Muscle of leg (tissue), 11 donors: ENCODE results near the gene MKNK1. TPM values are rescaled to one million over a fixed set of nuclear protein-coding genes. Genes with fewer than 3 reads are reported as not detected.

Experiments
- DNase-seq: peaks from one replicate; pipeline ENCODE4 v3.0.0; 2013
- H3K27ac ChIP-seq: one replicate; pipeline ENCODE4 v1.5.1; 2013; ENCODE audit warnings: mild to moderate bottlenecking, low read length, control low read depth
- H3K27me3 ChIP-seq: one replicate; pipeline ENCODE4 v1.6.1; 2013; ENCODE audit warnings: low read length; ENCODE audit not compliant: control insufficient read depth, insufficient read depth
- H3K36me3 ChIP-seq: one replicate; pipeline ENCODE4 v1.6.1; 2013; ENCODE audit warnings: low read length; ENCODE audit not compliant: control insufficient read depth, insufficient read depth
- H3K4me1 ChIP-seq: one replicate; pipeline ENCODE4 v1.6.1; 2013; ENCODE audit warnings: low read length; ENCODE audit not compliant: control insufficient read depth, insufficient read depth
- H3K4me3 ChIP-seq: one replicate; pipeline ENCODE4 v1.5.1; 2013; ENCODE audit warnings: low read length, control low read depth
- H3K9me3 ChIP-seq: replicated peaks from 2 replicates; pipeline ENCODE4 v1.6.1; 2013; ENCODE audit warnings: low read depth, low read length; ENCODE audit not compliant: control insufficient read depth
- WGBS: methylation state at CpG from one replicate; pipeline ENCODE4 v1.1.5; 2013; ENCODE audit warnings: missing lambda C conversion rate; ENCODE audit not compliant: insufficient coverage; 5-methylcytosine and 5-hydroxymethylcytosine counted together
- polyA plus RNA-seq, 8 donors: library from polyadenylated mRNA; unstranded; fragments of 120-200 nt; gene quantifications; one replicate each; pipeline versions ENCODE4 v1.2.1 to v1.2.3, GENCODE V29; 2013; ENCODE audit warnings: inconsistent platforms in 1 of 8, low replicate concordance in 1 of 8; ENCODE audit not compliant: insufficient read length in 8 of 8, insufficient read depth in 1 of 8
- total RNA-seq: library from RNA; stranded (reverse); fragments of 120-200 nt; gene quantifications from one replicate; pipeline ENCODE4 v1.2.4, GENCODE V29; 2013

The MKNK1 gene
- total and polyA plus RNA-seq, 9 donors = 19.3 to 32.5 (median 28.4) TPM

DNA sequence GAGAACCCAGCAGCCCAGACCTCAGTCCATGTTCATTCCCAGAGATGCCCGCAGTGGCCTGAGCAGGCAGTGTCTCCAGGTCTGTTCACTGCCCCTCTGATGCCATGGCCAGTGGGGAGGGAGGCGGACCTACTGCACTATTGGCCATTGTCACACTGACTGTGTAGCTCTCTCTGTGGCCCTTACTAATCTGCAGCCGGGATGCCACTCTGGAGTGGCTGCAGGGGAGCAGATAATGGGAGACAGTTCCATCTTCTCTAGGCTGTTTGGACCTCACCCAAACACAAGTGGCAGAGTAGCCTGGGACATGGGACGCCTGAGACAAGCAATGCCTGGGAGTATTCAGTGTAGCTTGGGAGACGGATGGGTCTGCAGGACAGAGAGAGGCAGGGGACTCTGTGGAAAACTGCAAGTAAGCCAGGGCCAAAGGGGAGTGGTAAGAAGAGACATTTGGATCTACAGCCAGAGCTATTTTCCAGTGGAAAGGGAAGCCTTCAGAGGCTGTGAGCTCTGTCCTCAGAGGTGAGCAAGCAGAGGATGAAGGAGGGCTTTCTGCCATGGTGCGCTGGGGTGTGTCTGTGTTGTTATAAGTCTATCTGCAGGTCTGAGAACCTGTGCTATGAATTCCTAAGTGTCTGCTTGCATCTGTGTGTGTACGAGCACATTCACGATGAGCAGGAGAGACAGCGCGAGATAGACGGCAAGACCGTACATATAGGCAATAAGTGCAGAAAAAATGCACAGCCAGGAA, 87.7 kb downstream of the MKNK1 start:
- Histone ChIP-seq H3K4me3 (no peak overlapping the region), H3K9me3 (no peaks in the 10 kb centered on the region), H3K27ac (no peak overlapping the region), H3K4me1 (peaks cover 7% of the 10 kb centered on the region), H3K36me3 (no peaks in the 10 kb centered on the region), H3K27me3 (peaks cover 63% of the 10 kb centered on the region)
- 28% methylated on average over 12 of the region's 12 CpGs for WGBS
- DNase-seq = no peak

- H3K4me3 ChIP-seq = no peak overlapping the region
- WGBS = 83% methylated on average over 6 of the region's 6 CpGs
- H3K27me3 ChIP-seq = peaks cover 65% of the 10 kb centered on the region
- no peak overlapping the region for H3K27ac ChIP-seq
- H3K9me3 ChIP-seq = no peaks in the 10 kb centered on the region
- H3K4me1 ChIP-seq = peaks cover 7% of the 10 kb centered on the region
- no peak for DNase-seq
- no peaks in the 10 kb centered on the region for H3K36me3 ChIP-seq
These were observed 88.5 kb downstream of the MKNK1 start for GRCh38 chr1:46515576-46515975.

DNA sequence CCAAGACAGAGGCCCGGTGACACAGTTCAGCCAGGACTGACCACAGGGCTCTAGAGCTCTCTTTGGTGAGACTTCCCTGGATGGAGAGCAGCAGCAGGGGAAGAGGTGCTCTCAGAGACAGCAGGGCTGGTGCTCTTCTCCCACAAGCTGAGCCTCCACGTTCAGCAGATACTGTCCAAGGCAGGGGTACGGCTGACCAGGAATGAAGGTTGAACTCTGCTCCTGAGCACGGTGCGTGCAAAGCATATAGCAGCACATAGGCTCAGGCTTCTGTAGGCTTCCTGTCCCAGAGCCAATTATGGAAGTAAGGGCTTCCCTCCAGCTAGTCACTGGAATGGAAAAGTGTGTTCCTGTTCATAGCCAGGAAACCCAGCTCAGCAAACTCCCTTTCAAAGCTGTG, 90.5 kb downstream of the MKNK1 start:
- H3K4me1 ChIP-seq = no peaks in the 10 kb centered on the region
- DNase-seq = no peak
- H3K27ac ChIP-seq = no peak overlapping the region
- WGBS = 82% methylated on average over 3 of the region's 5 CpGs
- H3K9me3 ChIP-seq = no peaks in the 10 kb centered on the region
- H3K36me3 ChIP-seq = no peaks in the 10 kb centered on the region
- H3K27me3 ChIP-seq = peaks cover 60% of the 10 kb centered on the region
- no peak overlapping the region for H3K4me3 ChIP-seq

DNA sequence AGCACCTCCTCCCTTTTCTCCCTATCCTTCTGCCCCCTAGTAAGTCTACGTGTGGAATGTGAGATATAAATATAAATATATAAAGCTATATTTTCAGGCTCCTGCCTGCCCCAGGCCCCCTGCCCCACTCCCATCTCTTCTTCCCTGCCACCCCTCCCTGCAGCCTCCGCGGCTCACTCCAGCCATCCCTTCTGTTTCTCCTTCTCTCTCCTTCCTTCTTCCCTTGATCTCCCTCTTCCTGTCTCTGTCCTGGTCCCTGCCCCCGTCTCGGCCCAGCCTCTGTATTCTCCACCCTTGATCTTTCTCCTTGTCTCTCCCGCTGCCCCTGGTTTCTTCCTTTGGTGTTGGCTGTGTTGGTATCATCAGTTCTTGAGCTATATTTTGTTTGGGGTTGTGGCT, 91.3 kb downstream of the MKNK1 start:
- no peaks in the 10 kb centered on the region for H3K4me1 ChIP-seq
- DNase-seq = no peak
- H3K9me3 ChIP-seq = no peaks in the 10 kb centered on the region
- peaks cover 55% of the 10 kb centered on the region for H3K27me3 ChIP-seq
- 29% methylated on average over 2 of the region's 6 CpGs for WGBS
- H3K4me3 ChIP-seq = no peak overlapping the region
- no peak overlapping the region for H3K27ac ChIP-seq
- H3K36me3 ChIP-seq = no peaks in the 10 kb centered on the region

DNA sequence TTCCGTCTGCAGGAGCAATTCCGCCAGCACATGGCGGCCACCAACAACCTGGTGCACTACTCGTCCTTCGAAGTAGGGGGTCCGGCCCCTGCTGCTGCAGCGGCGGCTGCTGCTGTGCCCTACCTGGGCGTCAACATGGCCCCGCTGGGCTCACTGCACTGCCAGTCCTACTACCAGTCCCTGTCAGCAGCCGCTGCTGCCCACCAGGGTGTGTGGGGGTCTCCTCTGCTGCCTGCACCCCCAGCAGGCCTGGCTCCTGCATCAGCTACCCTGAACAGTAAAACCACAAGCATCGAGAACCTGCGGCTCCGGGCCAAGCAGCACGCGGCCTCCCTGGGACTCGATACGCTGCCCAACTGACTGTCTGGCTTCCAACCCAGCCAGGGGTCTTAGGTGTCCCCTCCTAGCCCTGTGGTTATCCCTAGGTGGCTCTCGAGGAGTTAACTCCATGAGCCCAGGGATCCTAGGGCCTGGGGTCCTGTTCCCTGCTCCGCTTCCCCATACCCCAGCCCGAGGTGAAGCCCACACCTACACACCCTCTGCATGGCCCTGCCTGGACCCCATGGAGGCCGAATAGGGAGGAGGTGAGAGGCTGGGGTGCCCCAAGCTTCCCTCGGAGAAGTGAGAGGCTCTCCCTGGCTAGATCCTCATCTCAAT, 91.8 kb downstream of the MKNK1 start:
- H3K27ac ChIP-seq = no peak overlapping the region
- H3K4me1 ChIP-seq = no peaks in the 10 kb centered on the region
- H3K27me3 ChIP-seq = peaks cover 51% of the 10 kb centered on the region
- DNase-seq = no peak
- H3K9me3 ChIP-seq = no peaks in the 10 kb centered on the region
- H3K4me3 ChIP-seq = no peak overlapping the region
- 76% methylated on average over 20 of the region's 23 CpGs for WGBS
- H3K36me3 ChIP-seq = no peaks in the 10 kb centered on the region

GRCh38 chr1:46510998-46511365, 93.1 kb downstream of the MKNK1 start:
- Histone ChIP-seq H3K4me3 (no peak overlapping the region), H3K9me3 (no peaks in the 10 kb centered on the region), H3K27ac (no peak overlapping the region), H3K27me3 (peaks cover 41% of the 10 kb centered on the region), H3K4me1 (no peaks in the 10 kb centered on the region), H3K36me3 (no peaks in the 10 kb centered on the region)
- WGBS = 61% methylated on average over 8 of the region's 8 CpGs
- no peak for DNase-seq

GRCh38 chr1:46510341-46510997, 93.6 kb downstream of the MKNK1 start:
- DNase-seq = no peak
- H3K27me3 ChIP-seq = peaks cover 36% of the 10 kb centered on the region
- H3K27ac ChIP-seq = no peak overlapping the region
- H3K4me1 ChIP-seq = no peaks in the 10 kb centered on the region
- H3K9me3 ChIP-seq = no peaks in the 10 kb centered on the region
- no peak overlapping the region for H3K4me3 ChIP-seq
- H3K36me3 ChIP-seq = no peaks in the 10 kb centered on the region
- 89% methylated on average over 12 of the region's 19 CpGs for WGBS

- no peak for DNase-seq
- Histone ChIP-seq H3K4me3 (no peak overlapping the region), H3K36me3 (no peaks in the 10 kb centered on the region), H3K4me1 (no peaks in the 10 kb centered on the region), H3K9me3 (no peaks in the 10 kb centered on the region), H3K27me3 (peaks cover 27% of the 10 kb centered on the region), H3K27ac (no peak overlapping the region)
- WGBS = no CpG with 5 or more reads among the region's 5 CpGs
These were observed 95.3 kb downstream of the MKNK1 start for GRCh38 chr1:46508757-46509156.
